Measurements from ENCODE around the gene FBXL20.
"Not testable (repeated sequence)": the region's sequence is repeated elsewhere in the genome, so short reads cannot be mapped to it uniquely, and the experiment has no call there.

Gene FBXL20

DNA sequence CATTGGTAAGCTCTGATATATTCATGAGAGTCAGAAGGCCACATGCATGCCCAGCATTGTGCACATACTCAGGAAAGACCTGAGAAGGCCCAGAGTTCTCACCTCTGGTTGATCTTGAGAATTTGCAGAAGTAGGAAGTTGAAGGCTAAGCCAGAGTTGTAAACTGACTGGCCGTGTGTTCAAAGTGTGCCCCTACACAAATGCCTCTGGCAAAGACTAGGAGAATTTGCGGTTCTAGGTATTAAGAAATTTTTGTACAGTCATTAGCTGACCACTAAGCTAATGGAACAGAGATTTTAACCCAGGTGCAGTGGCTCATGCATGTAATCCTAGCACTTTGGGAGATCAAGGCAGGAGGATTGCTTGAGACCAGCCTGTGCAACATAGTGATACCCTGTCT is 25.0 kb downstream of the FBXL20 start:
- no peak for DNase-seq

GRCh38 chr17:39367805-39368204 is 33.6 kb downstream of the FBXL20 start:
- DNase-seq, result not testable (repeated sequence)

DNA sequence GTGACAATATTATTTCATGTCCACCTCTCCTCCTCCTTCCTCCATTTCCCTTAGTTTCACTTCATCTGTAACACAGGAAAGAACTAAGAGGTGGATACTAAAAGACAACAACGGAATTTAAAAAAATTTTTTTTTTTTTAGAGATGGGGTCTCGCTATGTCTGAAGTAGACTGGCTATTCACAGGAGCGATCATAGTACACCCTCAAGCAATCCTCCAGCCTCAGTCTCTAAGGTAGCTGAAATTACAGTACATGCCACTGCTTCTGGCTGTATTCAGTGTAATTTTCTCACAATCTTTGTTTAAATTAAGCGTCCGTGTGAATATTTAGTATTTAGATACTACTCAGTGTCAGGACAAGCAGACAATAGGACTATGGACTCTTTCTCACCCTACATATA is 35.6 kb downstream of the FBXL20 start:
- DNase-seq, result no peak

DNA sequence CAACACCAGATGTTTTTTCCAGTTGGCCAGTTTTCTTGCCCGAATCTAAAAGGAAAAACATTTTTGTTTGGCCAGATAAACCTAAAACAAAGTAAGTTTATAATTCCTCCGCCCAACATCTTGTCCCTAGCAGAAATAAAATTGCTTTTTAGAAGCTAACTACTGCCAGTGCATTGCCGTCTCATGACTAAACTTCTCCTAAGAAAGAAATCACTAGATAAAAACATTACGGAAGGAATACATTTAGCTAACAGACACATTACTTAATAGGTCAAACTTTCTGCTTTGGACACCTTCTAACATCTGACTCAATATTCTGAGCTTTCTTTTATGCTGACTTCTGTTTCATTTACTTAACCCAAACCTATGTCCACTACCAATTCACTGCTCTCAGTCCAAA is 36.2 kb downstream of the FBXL20 start:
- DNase-seq, result no peak

DNA sequence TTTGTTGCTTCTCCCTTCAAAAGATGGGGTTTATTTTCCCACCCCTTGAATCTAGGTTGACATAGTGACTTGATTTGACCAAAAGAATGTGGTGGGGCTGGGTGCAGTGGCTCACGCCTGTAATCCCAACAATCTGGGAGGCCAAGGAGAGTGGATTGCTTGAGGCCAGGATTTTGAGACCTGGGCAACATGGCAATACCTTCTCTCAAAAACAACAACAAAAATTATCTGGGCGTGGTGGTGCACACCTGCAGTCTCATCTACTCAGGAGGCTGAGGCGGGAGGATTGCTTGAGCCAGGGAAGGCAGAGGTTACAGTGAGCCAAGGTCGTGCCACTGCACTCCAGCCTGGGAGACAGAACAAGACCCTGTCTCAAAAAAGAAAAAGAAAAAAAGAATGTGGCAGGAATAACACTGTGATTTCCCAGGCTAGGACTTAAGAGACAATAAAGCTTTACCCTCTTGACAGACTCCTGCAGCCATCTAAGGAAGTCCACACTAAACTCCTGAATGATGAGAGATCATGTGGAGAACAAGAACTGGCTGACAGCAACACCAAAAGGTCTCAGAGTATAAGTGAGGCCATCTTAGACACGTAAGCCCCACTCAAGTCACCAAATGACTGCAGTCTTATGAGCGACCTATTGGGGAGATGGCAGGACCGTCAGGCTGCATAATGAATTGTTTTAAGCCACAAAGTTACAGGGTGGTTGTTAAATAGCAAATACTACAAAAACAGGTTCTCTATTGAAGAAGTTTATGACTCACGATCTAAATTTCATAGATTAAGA is 37.0 kb downstream of the FBXL20 start:
- DNase-seq, result no peak

DNA sequence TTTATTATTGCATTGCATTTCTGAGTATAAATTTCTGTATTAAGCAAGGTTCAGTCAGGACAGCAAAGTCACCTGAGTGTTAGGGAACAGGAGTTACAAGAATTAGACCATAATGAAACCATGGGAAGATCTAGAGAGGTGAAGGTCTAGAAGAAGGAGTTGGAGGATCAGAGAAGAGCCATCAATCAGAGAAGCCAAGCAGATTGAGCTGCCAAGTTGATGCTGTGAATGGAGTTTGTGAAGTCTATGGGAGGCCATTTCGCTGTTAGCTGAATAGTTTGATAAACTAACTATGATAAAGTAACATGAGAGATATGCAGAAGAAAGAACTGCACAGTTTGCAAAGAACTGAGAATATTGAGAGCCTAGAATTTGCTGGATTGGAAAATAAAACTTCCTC is 40.4 kb downstream of the FBXL20 start:
- DNase-seq, result no peak

GRCh38 chr17:39360537-39360936 is 40.9 kb downstream of the FBXL20 start:
- DNase-seq, result no peak

GRCh38 chr17:39359994-39360393 is 41.4 kb downstream of the FBXL20 start:
- DNase-seq, result no peak

GRCh38 chr17:39357986-39358385 is 43.4 kb downstream of the FBXL20 start:
- no peak for DNase-seq

DNA sequence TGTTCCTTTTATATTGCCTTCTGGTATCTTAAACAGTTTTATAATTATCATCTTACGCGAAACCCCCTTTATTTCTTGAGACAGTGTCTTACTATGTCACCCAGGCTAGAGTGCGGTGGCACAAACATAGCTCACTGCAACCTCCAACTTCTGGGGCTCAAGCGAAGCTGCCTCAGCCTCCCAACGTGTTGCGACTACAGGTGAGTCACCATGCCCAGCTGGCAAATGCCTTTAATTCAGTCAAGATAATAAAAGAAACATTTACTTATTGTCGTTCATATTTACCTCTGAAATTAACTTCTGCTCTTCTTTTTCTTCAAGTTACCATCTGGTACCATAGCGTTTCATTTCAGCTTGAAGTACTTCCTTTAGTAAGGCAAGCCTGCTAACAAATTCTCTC is 43.9 kb downstream of the FBXL20 start:
- DNase-seq, result no peak

DNA sequence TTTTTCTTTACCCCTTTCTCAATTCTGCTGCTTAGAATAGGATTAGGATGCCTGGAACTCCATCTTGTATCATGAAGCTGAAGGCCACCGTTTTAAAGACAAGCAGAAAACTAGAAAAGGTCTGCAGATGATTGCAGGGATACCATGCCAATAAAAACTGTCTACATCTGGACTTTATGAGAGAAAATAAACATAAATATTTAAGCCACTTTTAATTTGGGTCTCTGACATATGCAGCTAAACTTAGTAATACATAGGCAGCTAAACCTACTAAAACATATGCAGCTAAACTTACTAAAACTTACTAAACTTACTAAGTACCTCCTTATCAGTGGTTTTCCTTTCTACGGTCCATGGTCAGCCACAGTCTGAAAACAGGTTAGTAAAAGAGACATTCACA is 48.4 kb downstream of the FBXL20 start:
- no peak for DNase-seq

DNA sequence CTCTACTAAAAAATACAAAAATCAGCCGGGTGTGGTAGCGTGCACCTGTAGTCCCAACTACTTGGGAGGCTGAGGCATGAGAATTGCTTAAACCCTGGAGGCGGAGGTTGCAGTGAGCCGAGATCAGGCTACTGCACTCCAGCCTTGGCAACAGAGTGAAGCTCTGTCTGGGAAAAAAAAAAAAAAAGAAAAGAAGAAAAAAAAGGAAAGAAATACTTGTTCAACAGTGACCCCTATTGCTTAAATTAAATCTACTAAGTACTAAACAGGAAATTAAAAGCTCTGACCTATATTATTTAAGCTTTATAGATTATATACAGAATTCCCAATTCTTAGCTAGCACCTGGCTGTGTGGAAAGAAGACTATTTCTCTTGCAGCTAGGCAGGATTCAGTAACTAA is 48.9 kb downstream of the FBXL20 start:
- DNase-seq, result no peak

DNA sequence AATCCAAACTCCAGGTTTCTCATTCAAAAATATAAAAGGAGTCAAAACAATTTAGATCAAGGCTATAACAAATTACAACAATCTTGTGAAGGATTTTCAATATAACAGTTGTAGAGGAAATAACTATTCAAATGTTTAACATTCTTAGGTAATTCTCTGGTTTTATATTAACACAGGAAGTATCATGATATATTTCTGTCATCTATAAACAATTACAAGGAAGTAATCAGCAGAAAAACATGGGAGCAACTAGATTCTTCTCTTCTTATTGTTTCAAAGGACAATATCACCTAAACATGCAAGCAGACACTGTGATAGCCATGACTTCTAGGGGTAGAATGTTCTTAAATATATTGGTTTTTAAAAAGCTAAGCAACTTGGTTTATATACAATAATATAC is 49.9 kb downstream of the FBXL20 start:
- DNase-seq, result no peak

DNA sequence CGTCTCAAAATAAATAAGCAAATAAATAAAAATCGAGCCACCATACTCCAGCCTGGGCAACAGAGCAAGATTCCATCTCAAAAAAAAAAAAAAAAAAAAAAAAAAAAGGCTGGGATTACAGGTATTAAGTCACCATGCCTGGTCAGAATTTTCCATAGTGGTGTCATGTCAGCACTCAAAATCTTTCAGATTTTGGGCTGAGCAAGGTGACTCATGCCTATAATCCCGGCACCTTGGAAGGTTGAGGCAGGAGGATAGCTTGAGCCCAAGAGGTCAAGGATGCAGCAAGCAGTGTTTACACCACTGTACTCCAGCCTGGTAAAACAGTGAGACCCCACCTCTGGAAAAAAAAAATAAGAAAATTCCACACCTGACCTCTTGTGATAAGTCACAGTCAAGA is 52.2 kb downstream of the FBXL20 start:
- DNase-seq, result no peak

GRCh38 chr17:39346863-39347262 is 54.6 kb downstream of the FBXL20 start:
- DNase-seq, result not testable (repeated sequence)

- no peak for DNase-seq
Observed at GRCh38 chr17:39341541-39341940, 59.9 kb downstream of the FBXL20 start.

- no peak for DNase-seq
Observed at GRCh38 chr17:39340731-39341130, 60.7 kb downstream of the FBXL20 start.

DNA sequence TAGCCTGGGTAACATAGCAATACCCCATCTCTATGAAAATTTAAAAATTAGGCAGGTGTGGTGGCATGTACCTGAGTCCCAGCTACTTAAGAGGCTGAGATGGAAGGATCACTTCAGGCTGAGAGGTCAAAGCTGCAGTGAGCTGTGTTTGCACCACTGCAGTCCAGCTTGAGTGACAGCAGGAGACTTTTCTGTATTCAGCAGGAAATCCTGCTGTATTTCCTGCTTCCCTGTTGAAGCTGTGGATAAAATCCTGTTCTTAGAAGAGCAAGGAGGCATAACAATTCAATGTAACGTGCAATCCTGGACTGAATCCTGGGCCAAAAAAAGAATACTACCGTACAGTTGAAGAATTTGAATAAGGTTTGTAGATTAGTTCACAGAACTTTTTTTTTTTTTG is 62.2 kb downstream of the FBXL20 start:
- DNase-seq, result no peak

GRCh38 chr17:39337649-39338048 is 63.8 kb downstream of the FBXL20 start:
- DNase-seq, result not testable (repeated sequence)

DNA sequence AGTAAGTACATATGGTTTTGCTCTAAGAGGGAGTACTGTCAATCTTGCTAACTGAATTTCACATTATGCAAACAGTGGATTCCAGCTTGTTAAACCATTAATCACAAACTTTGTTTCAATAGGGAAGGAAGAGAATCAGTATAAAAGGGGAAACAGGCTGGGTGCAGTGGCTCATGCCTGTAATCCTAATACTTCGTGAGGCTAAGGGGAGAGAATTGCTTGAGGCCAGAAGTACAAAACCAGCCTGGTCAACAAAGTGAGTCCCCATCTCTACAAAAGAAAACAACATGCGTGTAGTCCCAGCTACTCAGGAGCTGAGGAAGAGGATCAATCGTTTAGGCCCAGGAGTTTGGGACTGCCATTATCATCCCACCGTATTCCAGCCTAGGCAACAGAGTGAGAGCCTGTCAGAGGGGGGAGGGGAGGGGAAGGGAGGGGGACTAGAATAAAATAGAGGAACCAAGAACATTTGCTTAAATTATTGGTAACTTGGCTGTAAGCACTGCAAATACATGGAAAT is 65.7 kb downstream of the FBXL20 start:
- no peak for DNase-seq

DNA sequence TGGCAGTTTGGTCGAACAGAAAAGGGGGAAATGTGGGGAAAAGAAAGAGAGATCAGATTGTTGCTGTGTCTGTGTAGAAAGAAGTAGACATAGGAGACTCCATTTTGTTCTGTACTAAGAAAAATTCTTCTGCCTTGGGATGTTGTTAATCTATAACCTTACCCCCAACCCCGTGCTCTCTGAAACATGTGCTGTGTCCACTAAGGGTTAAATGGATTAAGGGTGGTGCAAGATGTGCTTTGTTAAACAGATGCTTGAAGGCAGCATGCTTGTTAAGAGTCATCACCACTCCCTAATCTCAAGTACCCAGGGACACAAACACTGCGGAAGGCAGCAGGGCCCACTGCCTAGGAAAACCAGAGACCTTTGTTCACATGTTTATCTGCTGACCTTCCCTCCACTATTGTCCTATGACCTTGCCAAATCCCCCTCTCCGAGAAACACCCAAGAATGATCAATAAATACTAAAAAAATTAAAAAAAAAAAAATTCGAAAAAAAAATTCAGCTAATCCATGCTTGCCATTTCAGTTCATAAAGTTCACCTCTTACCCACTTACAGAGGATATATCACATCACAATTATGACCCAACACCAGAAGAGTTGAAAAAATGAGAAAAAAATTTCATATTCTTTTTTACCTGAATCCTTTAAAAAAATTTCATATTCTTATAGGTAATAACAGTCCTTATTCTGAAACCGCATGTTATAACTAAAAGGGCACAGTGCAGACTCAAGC is 67.2 kb downstream of the FBXL20 start:
- not testable (repeated sequence) for DNase-seq

GRCh38 chr17:39332092-39332491 is 69.3 kb downstream of the FBXL20 start:
- DNase-seq, result no peak

- no peak for DNase-seq
Observed at GRCh38 chr17:39328815-39329214, 72.6 kb downstream of the FBXL20 start.

- DNase-seq, result no peak
Observed at GRCh38 chr17:39327109-39327508, 74.3 kb downstream of the FBXL20 start.

Measured in CD4-positive, alpha-beta T cell treated with Interleukin-10 for 1 hour (primary cell).